ENCODE measurements around the gene ARGFX.
"Not testable (repeated sequence)": the region's sequence is repeated elsewhere in the genome, so short reads cannot be mapped to it uniquely, and the experiment has no call there.

Gene ARGFX

DNA sequence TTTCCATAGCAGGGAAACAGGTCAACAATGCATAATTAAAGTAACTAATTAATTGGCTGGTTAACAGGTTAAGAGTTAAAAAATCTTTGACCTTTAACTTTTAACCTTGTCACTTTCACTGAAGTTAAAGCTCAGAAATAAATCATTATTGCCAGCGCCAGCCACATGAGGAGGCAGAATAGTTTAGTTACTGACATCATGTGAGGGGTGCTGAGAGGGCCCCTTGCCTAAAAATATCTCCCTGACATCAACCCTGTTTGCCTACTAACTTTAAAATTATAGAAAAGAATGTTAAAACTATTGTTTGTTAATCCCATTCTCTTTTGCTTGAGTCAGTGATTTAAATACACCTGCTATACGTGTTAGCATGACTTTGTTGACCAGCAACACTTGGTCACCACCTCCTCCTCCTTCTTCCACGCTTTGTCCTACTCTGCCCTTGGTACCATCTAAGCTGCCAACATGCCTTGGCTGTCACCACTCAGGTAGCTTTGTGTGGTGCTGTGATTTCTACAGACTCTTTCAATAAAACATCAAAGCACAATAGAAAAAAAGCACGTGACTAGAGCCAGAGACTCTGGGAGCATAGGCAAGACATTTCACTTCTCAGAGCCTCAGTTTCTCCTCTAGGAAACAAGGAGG, 28.1 kb downstream of the ARGFX start:
- H3K9me2 ChIP-seq (replicated peaks; ENCODE audit: insufficient read depth, low read length) = no peaks in the 10 kb centered on the region
- TF ChIP-seq, protein P1, sequence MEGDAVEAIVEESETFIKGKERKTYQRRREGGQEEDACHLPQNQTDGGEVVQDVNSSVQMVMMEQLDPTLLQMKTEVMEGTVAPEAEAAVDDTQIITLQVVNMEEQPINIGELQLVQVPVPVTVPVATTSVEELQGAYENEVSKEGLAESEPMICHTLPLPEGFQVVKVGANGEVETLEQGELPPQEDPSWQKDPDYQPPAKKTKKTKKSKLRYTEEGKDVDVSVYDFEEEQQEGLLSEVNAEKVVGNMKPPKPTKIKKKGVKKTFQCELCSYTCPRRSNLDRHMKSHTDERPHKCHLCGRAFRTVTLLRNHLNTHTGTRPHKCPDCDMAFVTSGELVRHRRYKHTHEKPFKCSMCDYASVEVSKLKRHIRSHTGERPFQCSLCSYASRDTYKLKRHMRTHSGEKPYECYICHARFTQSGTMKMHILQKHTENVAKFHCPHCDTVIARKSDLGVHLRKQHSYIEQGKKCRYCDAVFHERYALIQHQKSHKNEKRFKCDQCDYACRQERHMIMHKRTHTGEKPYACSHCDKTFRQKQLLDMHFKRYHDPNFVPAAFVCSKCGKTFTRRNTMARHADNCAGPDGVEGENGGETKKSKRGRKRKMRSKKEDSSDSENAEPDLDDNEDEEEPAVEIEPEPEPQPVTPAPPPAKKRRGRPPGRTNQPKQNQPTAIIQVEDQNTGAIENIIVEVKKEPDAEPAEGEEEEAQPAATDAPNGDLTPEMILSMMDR (IDR thresholded peaks at IDR 0.05; ENCODE audit: insufficient read depth, low read length, poor library complexity, severe bottlenecking) = no peak
- TF ChIP-seq EZH2phosphoT487 (conservative IDR thresholded peaks at IDR 0.05; ENCODE audit: low read length) = no peak
- H3K9ac ChIP-seq (ENCODE audit: low read length) = no peak overlapping the region

DNA sequence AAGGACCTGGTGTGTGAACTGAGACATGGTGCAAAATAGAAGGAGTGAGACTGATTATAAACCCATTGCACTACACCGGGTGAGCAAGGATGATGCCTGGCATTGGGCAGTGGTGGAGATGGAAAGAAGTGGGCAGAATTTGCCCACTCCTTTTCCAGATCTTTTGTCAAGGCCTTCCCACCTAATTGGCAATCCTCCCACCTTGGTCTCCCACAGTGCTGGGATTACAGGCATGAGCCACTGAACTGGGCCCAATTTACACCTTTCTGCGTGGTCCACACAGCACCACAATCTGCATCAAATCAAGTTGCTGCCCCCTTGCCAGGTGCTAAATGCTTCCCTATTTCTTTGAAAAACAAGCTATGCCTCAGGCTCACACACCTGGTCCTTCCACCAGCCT, 30.8 kb downstream of the ARGFX start:
- Histone ChIP-seq H3K9ac (ENCODE audit: low read length) (no peak overlapping the region), H3F3A (ENCODE audit: insufficient read depth) (no peaks in the 10 kb centered on the region), H3K79me2 (ENCODE audit: insufficient read depth, low read length) (no peaks in the 10 kb centered on the region), H3K9me2 (replicated peaks; ENCODE audit: insufficient read depth, low read length) (no peaks in the 10 kb centered on the region), H3K4me3 (ENCODE audit: insufficient read depth, low read length, poor library complexity, severe bottlenecking) (no peak overlapping the region), H3K36me3 (ENCODE audit: low read length) (no peaks in the 10 kb centered on the region), H3K9me3 (ENCODE audit: insufficient read depth, low read length) (no peaks in the 10 kb centered on the region), H2AFZ (ENCODE audit: low read depth, low read length, severe bottlenecking) (no peak overlapping the region), H4K20me1 (ENCODE audit: low read depth, low read length) (no peaks in the 10 kb centered on the region), H3K4me2 (ENCODE audit: low read depth, low read length, poor library complexity, severe bottlenecking) (no peak overlapping the region), H3K27me3 (ENCODE audit: low read length) (no peaks in the 10 kb centered on the region), H3K27ac (ENCODE audit: low read depth, low read length) (no peak overlapping the region)
- TF ChIP-seq, protein P1 (IDR thresholded peaks at IDR 0.05; ENCODE audit: insufficient read depth, low read length, poor library complexity, severe bottlenecking) = no peak
- TF ChIP-seq EZH2phosphoT487 (conservative IDR thresholded peaks at IDR 0.05; ENCODE audit: low read length) = no peak

More for the DNA sequence above, 28.1 kb downstream of the ARGFX start:
- Histone ChIP-seq H3F3A (ENCODE audit: insufficient read depth) (no peaks in the 10 kb centered on the region), H3K27ac (ENCODE audit: low read depth, low read length) (no peak overlapping the region), H4K20me1 (ENCODE audit: low read depth, low read length) (no peaks in the 10 kb centered on the region), H3K79me2 (ENCODE audit: insufficient read depth, low read length) (no peaks in the 10 kb centered on the region), H3K4me3 (ENCODE audit: insufficient read depth, low read length, poor library complexity, severe bottlenecking) (no peak overlapping the region), H2AFZ (ENCODE audit: low read depth, low read length, severe bottlenecking) (no peak overlapping the region), H3K9me3 (ENCODE audit: insufficient read depth, low read length) (no peaks in the 10 kb centered on the region), H3K4me2 (ENCODE audit: low read depth, low read length, poor library complexity, severe bottlenecking) (no peak overlapping the region), H3K27me3 (ENCODE audit: low read length) (no peaks in the 10 kb centered on the region), H3K36me3 (ENCODE audit: low read length) (no peaks in the 10 kb centered on the region)

DNA sequence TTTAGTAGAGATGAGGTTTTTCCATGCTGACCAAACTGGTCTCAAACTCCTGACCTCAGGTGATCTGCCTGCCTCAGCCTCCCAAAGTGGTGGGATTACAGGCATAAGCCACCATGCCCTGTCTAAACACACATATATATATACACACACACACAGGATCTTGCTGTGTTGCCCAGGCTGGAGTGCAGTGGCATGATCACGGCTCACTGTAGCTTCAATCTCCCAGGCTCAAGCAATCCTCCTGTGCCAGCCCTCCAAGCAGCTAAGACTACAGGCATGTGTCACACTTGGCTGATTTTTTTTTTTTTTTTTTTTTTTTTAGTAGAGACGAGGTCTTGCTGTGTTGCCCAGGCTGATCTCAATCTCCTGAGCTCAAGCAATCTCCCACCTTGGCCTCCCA, 32.2 kb downstream of the ARGFX start:
- H3F3A ChIP-seq (ENCODE audit: insufficient read depth); H2AFZ ChIP-seq (ENCODE audit: low read depth, low read length, severe bottlenecking); H3K79me2 ChIP-seq (ENCODE audit: insufficient read depth, low read length); H3K4me2 ChIP-seq (ENCODE audit: low read depth, low read length, poor library complexity, severe bottlenecking); H3K36me3 ChIP-seq (ENCODE audit: low read length); H3K4me3 ChIP-seq (ENCODE audit: insufficient read depth, low read length, poor library complexity, severe bottlenecking); H3K9me3 ChIP-seq (ENCODE audit: insufficient read depth, low read length); H3K27me3 ChIP-seq (ENCODE audit: low read length); H4K20me1 ChIP-seq (ENCODE audit: low read depth, low read length); H3K27ac ChIP-seq (ENCODE audit: low read depth, low read length); H3K9ac ChIP-seq (ENCODE audit: low read length); H3K9me2 ChIP-seq (replicated peaks; ENCODE audit: insufficient read depth, low read length): not testable (repeated sequence)

DNA sequence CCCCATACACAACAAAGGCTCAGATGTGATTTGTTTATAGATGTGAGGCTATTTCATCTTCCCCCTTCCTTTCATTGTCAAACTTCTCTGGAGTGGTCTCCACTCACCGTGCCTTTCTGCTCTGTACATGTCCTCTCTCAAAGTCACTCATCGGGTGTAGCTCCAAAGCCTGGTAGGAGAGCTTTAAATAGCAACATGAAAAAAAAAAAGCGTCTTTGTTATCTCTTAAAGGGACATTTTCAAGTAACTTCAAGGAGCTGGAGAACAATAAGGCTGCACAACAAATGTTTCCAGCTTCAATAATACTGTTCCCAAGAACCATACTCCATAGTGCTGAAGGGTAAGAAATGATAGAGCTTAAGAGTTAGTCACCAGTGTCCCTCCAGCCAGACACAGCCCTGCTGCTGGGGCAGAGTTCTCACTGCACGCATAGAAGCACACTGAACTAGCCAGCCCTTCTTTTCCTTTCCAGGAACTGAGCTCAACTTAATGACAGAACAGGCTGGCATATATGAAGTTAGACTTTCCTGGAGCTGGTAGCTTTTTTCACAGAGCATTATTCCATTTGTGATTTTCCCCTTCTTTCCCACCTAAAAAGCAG, 33.6 kb downstream of the ARGFX start:
- H3K79me2 ChIP-seq (ENCODE audit: insufficient read depth, low read length) = no peaks in the 10 kb centered on the region
- no peak overlapping the region for H3K4me2 ChIP-seq (ENCODE audit: low read depth, low read length, poor library complexity, severe bottlenecking)
- no peaks in the 10 kb centered on the region for H3K36me3 ChIP-seq (ENCODE audit: low read length)
- TF ChIP-seq, protein P1 (IDR thresholded peaks at IDR 0.05; ENCODE audit: insufficient read depth, low read length, poor library complexity, severe bottlenecking) = no peak
- no peak for TF ChIP-seq EZH2phosphoT487 (conservative IDR thresholded peaks at IDR 0.05; ENCODE audit: low read length)
- H3K4me3 ChIP-seq (ENCODE audit: insufficient read depth, low read length, poor library complexity, severe bottlenecking) = no peak overlapping the region
- no peaks in the 10 kb centered on the region for H3K27me3 ChIP-seq (ENCODE audit: low read length)
- H3K9me3 ChIP-seq (ENCODE audit: insufficient read depth, low read length) = no peaks in the 10 kb centered on the region
- no peaks in the 10 kb centered on the region for H4K20me1 ChIP-seq (ENCODE audit: low read depth, low read length)
- H2AFZ ChIP-seq (ENCODE audit: low read depth, low read length, severe bottlenecking) = no peak overlapping the region
- H3F3A ChIP-seq (ENCODE audit: insufficient read depth) = no peaks in the 10 kb centered on the region
- no peak overlapping the region for H3K9ac ChIP-seq (ENCODE audit: low read length)
- H3K9me2 ChIP-seq (replicated peaks; ENCODE audit: insufficient read depth, low read length) = no peaks in the 10 kb centered on the region
- H3K27ac ChIP-seq (ENCODE audit: low read depth, low read length) = no peak overlapping the region

All from SU-DHL-6 (cell line).